Calu3 (cell line): ENCODE measurements around the gene ZMYND15. TPM values are rescaled to one million over a fixed set of nuclear protein-coding genes. Genes with fewer than 3 reads are reported as not detected.

ENCODE experiments used
- BruUV-seq: library from RNA; stranded (reverse); fragments of 400-500 nt; replicated peaks from 2 replicates; lab custom pipeline; 2021; lab: Mats Ljungman, UMichigan
- CTCF ChIA-PET: fragments of 300-600 bp; sonication (Branson Sonifier 250); formaldehyde crosslinking; loops from one replicate; lab custom pipeline; 2022; ENCODE audit warnings: antibody characterized with exemption; lab: Charles Lee
- DNase-seq: peaks from one replicate; pipeline ENCODE4 v3.0.0; 2022
- H3K27ac Mint-ChIP-seq: one replicate; pipeline ENCODE4 v1.8.0; 2022; ENCODE audit warnings: mixed read lengths; ENCODE audit not compliant: unreplicated experiment
- H3K27me3 Mint-ChIP-seq: one replicate; pipeline ENCODE4 v1.8.0; 2022; ENCODE audit warnings: mixed read lengths; ENCODE audit not compliant: unreplicated experiment
- H3K36me3 Mint-ChIP-seq: one replicate; pipeline ENCODE4 v1.8.0; 2022; ENCODE audit warnings: mild to moderate bottlenecking, moderate library complexity, mixed read lengths; ENCODE audit not compliant: insufficient read depth, unreplicated experiment
- H3K4me1 Mint-ChIP-seq: one replicate; pipeline ENCODE4 v1.8.0; 2022; ENCODE audit warnings: mild to moderate bottlenecking, low read depth, mixed read lengths; ENCODE audit not compliant: unreplicated experiment
- H3K4me3 Mint-ChIP-seq: one replicate; pipeline ENCODE4 v1.8.0; 2022; ENCODE audit warnings: mild to moderate bottlenecking, low read depth, moderate library complexity, mixed read lengths; ENCODE audit not compliant: unreplicated experiment
- H3K9me3 Mint-ChIP-seq: one replicate; pipeline ENCODE4 v1.8.0; 2022; ENCODE audit warnings: low read depth, mixed read lengths; ENCODE audit not compliant: unreplicated experiment
- intact Hi-C: fragments of 100-400 bp; cut with micrococcal nuclease; formaldehyde crosslinking; loops from one replicate; pipeline ENCODE4 v1.10.0; 2022; ENCODE audit not compliant: unreplicated experiment
- total RNA-seq: library from RNA; stranded (reverse); gene quantifications from 2 replicates; pipeline ENCODE4 v1.2.3, GENCODE V29; 2022
- TF ChIP-seq, protein P1 (sequence below): fragments of 200-600 bp; IDR thresholded peaks from one replicate; pipeline ENCODE4 v1.8.0; 2022; ENCODE audit warnings: antibody characterized with exemption; ENCODE audit not compliant: unreplicated experiment

The ZMYND15 gene
- total RNA-seq, 1 experiment from 2014 or later, result 2.2 TPM

DNA sequence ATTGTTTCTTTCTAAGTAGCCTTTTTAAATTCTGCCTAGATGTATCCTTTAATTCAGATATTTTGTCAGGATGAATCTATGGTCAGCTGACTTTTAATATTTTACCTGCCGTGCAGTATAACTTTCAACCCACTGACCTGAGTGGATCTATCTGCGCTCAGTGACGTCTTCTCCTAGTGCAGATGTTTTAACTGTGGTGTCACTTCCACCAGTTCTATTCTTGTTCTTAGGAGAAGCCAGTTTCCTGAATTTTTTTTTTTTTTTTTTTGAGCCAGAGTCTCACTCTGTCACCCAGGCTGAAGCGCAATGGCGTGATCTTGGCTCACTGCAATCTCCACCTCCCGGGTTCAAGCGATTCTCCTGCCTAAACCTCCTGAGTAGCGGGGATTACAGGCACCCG is 27.1 kb downstream of the ZMYND15 start:
- DNase-seq, result no peak
- no TSS peak for BruUV-seq
- Mint-ChIP-seq H3K9me3 (no peaks in the 10 kb centered on the region), H3K4me1 (peaks cover 8% of the 10 kb centered on the region), H3K4me3 (no peak overlapping the region), H3K36me3 (no peaks in the 10 kb centered on the region), H3K27me3 (peaks cover 8% of the 10 kb centered on the region), H3K27ac (no peak overlapping the region)
- TF ChIP-seq, protein P1, sequence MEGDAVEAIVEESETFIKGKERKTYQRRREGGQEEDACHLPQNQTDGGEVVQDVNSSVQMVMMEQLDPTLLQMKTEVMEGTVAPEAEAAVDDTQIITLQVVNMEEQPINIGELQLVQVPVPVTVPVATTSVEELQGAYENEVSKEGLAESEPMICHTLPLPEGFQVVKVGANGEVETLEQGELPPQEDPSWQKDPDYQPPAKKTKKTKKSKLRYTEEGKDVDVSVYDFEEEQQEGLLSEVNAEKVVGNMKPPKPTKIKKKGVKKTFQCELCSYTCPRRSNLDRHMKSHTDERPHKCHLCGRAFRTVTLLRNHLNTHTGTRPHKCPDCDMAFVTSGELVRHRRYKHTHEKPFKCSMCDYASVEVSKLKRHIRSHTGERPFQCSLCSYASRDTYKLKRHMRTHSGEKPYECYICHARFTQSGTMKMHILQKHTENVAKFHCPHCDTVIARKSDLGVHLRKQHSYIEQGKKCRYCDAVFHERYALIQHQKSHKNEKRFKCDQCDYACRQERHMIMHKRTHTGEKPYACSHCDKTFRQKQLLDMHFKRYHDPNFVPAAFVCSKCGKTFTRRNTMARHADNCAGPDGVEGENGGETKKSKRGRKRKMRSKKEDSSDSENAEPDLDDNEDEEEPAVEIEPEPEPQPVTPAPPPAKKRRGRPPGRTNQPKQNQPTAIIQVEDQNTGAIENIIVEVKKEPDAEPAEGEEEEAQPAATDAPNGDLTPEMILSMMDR, result no peak
- CTCF ChIA-PET, result no interaction called here
- intact Hi-C loops, result no loop called here

DNA sequence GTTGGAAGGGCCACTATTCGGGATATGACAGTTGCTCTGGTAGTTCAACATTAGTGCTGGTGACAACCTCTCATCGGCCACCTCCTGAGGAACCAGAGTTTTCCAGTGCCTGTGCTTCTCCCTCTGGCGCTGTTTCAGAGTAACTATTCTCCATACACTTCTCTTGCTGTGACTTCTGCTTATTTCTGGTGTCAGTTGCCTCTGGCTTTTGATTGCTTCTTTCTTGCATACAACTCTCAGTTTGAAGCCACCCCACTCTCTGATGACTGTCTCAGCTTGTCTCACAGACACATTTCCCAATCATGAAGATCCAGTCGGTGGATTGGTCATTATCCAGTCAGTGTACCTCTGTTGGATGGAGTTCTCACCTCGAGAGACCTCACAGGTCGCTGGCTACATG is 28.7 kb downstream of the ZMYND15 start:
- intact Hi-C loops, result no loop called here
- DNase-seq, result no peak
- no peak overlapping the region for H3K4me3 Mint-ChIP-seq
- no peak overlapping the region for H3K27ac Mint-ChIP-seq
- H3K36me3 Mint-ChIP-seq, result no peaks in the 10 kb centered on the region
- no peaks in the 10 kb centered on the region for H3K9me3 Mint-ChIP-seq
- TF ChIP-seq, protein P1, result no peak
- peaks cover 8% of the 10 kb centered on the region for H3K27me3 Mint-ChIP-seq
- no TSS peak for BruUV-seq
- H3K4me1 Mint-ChIP-seq, result peaks cover 13% of the 10 kb centered on the region
- CTCF ChIA-PET, result no interaction called here

DNA sequence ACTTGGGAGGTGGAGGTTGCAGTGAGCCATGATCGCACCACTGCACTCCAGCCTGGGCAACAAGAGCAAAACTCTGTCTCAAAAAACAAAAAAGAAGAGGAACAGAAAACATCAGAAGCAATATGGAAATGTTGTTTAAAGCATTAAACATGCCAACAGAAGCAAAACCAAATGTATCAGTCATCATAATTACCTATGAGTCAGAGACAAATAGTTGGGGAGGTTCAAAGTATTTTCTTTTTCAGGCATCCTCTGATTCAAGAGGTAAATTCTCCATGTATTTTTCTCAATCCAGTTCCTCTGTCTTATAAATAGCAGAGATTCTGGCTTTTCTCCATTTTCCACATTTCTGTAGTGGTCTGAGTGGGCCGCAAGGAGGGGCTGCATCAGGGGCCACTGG is 30.0 kb downstream of the ZMYND15 start:
- H3K27me3 Mint-ChIP-seq, result peaks cover 10% of the 10 kb centered on the region
- intact Hi-C loops, result no loop called here

DNA sequence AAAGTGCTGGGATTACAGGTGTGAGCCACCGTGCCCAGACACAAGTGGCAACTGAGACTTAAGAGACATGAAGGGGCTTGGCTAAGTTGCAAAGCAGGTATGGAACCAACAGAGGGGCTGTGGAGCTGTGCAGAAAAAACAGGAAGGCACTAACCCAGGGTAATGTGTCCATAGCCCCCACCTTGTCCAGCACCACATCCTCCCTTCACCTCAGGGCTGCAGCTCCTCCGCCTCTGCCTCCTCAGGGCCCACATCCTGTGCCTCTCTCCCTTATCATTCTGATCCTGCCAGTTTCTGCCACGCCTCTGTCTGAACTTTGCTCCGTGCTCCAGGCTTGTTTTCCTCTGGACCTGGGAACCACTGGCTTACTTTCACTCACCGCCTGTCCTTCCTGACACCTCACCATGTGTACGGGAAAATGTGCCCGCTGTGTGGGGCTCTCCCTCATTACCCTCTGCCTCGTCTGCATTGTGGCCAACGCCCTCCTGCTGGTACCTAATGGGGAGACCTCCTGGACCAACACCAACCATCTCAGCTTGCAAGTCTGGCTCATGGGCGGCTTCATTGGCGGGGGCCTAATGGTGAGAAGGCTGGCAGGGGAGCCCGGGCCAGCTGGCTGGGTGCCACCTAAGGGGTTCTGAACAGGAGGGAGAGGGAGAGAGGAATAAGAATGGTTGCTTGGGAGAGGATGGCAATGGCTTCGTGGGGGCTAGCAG is 32.0 kb downstream of the ZMYND15 start, which contains the start of gene TM4SF5:
TSS of gene TM4SF5 (plus strand) at position 368 of the 716 bp plus-strand sequence. CDS start at position 405, 37 bp downstream.
- no peaks in the 10 kb centered on the region for H3K36me3 Mint-ChIP-seq
- CTCF ChIA-PET, result interaction anchor here (0.6 to 1.3 kb wide), 2 partner anchors 18 to 207 kb away, joined by 4 to 6 read pairs; no protein-coding TSS in a partner anchor
- no peak within 1 kb of the TSS for H3K27ac Mint-ChIP-seq
- no peak within 1 kb of the TSS for H3K4me3 Mint-ChIP-seq
- H3K9me3 Mint-ChIP-seq, result no peaks in the 10 kb centered on the region
- intact Hi-C loops, result no loop called here
- peak; percentile 34 for DNase-seq
- BruUV-seq, result no TSS peak
- peaks cover 8% of the 10 kb centered on the region for H3K27me3 Mint-ChIP-seq
- TF ChIP-seq, protein P1, result no peak
- peaks cover 13% of the 10 kb centered on the region for H3K4me1 Mint-ChIP-seq

More for the DNA sequence above, 30.0 kb downstream of the ZMYND15 start:
- Mint-ChIP-seq H3K4me3 (no peak overlapping the region), H3K27ac (no peak overlapping the region), H3K9me3 (no peaks in the 10 kb centered on the region), H3K4me1 (peaks cover 13% of the 10 kb centered on the region), H3K36me3 (no peaks in the 10 kb centered on the region)
- DNase-seq, result no peak
- CTCF ChIA-PET, result no interaction called here
- TF ChIP-seq, protein P1, result no peak
- no TSS peak for BruUV-seq
